ENCODE measurements around the gene HNRNPU.

GRCh38 chr1:244813327-244813726 is 51.0 kb downstream of the HNRNPU start:
- TF ChIP-seq OSR1 (CRISPR knock-in tag; IDR thresholded peaks at IDR 0.05) (no peak), SNAI2 (CRISPR knock-in tag; IDR thresholded peaks at IDR 0.05) (no peak)

Measured in SK-N-SH treated with all-trans-retinoic acid at 6 μM for 48 hours (cell line).